HG03457 (cell line): ENCODE data around the gene LRRIQ1.

ENCODE experiments used
- ATAC-seq: cut with Tn5 transposase; IDR thresholded peaks from one replicate; pipeline ENCODE4 v1.9.1; 2021; ENCODE audit warnings: moderate number of reproducible peaks; ENCODE audit not compliant: unreplicated experiment

LRRIQ1 gene

DNA sequence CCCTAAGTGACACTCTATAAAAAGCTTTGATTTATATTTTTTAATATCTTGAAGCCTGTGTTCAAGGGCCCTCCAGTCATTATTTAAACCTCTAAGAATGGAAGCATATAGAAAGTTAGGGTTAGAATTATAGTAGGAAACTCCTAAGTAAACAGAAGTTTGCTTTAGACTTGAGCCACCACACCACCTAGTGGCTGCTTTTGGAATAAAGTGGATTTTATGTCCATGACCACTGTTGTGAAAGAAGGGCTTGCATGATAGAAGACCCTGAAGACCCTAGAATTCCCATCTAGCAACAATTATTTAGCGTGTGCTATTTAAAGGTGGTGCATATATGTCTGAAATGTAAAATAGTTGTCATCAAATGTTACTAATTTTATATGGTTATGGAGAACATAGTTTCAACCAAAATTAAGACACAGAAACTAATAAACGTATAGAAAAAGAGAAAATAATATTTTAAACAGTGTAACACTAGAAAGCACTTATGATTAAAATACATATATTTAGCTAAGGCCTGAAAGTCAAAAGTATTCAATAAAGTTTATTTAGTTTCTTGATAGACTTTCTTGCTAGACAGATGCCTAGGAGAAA lies 21.3 kb downstream of the LRRIQ1 start:
- no peak for ATAC-seq

DNA sequence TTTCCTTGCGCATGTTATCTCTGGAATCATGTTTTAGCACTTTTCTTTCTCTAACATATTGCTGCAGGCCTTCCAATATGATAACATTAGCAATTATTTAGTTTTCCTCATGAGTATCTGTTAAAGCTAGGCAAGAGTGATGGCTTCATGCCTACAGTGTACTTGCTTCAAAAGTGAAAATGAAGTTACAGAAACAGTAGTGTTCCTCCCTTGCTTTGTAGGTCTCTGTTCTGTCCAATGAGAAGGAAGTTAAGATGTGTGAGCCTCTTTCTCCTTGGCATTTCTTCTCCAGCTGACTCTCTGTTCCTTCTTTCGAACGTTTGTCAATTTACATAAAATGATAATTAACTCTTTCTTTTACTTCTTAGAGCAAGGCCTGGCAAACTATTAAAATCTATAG lies 22.2 kb downstream of the LRRIQ1 start:
- no peak for ATAC-seq

DNA sequence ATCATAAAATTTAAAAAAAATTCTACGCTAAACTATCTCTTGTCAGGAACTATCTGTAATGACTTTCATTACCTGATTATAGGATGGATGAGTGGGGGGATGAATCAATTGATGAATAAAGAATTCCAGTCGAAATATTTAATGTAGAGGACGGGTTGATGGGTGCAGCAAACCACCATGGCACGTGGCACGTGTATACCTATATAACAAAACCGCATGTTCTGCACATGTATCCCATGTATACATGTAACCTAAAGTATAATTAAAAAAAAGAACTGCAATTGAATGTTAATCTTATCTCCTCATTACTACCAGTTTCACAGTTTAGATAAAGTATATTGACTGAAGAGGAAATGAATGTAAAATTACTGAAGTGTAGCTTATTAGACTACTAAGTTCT lies 23.4 kb downstream of the LRRIQ1 start:
- ATAC-seq = no peak

DNA sequence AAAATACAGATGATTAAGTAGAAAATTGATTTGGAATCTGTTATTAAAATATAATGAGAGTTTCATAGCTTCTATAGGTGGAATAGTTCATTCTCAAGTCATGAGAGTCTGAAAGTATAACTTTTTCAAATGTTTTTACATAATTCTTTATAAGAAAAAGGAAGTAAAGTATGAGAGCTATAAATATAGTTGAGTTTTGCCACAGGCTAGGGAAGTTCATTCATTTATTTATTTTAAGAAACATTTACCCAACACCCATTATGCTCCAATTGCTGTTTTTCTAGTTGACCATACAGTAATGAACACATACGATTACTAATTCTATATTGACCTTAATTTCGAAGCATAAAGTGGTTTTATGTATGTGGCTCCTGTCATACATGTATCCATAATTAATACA lies 24.8 kb downstream of the LRRIQ1 start:
- ATAC-seq = no peak

DNA sequence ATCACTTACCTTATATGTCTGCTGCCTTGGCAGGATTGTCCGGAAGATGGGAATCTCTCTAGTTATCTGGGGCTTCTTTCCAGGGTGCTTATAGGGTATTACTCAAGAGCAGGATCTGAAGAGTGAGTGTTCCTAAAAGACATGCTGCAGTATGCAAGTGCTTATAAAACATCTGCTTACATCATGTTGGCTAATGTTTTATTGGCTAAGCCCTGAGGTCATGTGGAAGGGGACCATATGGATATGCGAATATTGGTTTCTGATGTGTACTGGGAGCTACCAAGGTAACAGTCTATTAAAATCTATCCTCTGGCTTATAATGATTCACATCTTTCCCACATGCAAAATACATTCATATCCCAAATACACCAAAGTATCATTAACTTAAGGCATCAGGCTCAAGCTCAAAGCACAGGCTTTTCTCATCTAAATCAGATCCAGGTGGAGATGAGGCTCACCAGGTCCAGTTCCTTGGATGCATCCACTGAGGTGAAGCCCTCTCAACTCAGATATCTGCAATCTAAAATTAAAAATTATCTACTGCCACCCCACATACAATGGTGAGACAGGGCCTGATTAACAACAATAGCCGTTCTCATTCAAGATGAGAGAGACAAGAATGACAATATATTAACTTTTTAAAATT lies 29.8 kb downstream of the LRRIQ1 start:
- ATAC-seq = no peak

DNA sequence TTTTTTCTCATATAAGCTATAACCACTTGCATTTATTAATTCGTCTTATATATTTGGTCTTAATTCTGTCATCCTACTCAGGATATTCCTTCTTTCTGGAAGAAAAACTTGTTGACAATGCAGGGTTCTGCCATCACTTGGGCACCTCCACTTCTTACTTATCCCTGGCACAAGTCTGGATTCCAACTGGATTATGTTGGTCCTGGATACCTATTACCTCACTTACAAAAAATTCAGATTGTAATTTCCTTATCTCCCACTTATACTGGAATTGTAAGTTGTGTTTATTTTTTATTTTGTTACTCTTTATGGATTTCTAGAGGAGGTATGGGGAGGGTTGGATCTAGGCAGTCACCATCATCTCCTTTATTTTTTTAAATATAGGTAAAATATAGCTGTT lies 36.7 kb downstream of the LRRIQ1 start:
- ATAC-seq = no peak

DNA sequence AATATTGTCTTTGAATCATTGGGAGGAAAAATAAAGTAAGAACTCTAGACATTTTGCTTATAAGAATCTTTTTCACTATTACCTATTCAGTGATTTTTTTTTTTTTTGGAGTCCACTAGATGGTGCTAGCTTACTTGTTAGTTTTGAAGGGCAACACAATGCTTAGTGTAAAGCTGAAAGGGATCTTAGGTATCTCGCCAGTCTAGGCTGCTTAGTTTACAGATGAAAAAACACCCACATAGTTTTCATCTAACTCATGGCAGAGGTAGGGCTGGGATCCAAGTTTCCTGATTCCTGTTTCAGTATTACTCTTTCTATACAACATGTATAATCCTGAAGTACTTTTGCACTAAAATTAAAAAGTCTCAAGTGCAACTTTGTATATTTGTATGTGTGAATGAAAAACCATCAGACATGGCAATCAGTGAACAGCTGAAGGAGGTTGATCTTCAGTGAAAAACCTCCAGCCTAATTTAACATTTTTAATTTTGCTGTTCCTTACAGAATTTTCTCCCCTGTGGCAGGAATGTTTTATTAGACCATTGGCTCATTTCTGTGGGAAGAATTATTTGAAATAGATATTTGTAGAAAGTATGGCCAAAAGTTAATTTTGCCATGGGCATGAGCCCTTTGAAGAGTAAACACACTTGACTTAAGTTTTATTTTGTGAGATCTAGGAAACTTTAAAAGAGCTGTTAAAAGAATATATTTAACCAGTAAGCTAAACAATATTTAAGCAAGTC lies 40.7 kb downstream of the LRRIQ1 start:
- peak; percentile 45 for ATAC-seq

DNA sequence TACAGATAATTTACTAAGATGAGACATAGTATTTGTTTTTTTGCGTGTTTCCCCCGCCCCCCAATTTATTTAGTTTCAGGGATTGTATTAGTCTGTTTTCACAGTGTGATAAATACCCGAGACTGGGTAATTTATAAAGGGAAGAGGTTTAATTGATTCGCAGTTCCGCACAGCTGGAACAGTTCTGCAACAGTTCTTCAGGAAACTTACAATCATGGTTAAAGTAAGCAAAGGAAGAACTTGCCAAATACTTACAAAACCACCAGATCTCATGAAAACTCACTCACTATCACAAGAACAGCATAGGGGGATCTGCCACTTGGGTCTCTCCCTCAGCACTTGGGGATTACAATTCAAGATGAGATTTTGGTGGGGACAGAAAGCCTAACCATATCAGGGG lies 48.9 kb downstream of the LRRIQ1 start:
- no peak for ATAC-seq

DNA sequence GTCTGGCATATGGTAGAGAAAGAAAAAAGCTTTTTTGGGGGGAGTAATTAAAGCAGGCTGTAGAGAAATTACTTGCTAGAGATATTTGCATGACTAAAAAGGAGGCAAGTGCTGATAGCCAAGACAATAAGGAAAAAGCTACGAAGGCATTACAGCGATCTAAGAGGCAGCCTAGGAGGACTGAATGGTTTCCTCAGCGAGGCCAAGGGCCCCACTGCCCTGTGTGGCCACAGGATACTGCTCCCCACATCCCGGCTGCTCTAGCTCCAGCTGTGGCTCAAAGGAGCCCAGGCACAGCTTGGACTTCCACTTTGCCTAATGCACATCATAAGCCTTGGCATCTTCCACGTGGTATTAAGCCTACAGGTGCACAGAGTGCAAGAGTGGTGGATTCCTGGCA lies 53.6 kb downstream of the LRRIQ1 start:
- ATAC-seq = no peak

DNA sequence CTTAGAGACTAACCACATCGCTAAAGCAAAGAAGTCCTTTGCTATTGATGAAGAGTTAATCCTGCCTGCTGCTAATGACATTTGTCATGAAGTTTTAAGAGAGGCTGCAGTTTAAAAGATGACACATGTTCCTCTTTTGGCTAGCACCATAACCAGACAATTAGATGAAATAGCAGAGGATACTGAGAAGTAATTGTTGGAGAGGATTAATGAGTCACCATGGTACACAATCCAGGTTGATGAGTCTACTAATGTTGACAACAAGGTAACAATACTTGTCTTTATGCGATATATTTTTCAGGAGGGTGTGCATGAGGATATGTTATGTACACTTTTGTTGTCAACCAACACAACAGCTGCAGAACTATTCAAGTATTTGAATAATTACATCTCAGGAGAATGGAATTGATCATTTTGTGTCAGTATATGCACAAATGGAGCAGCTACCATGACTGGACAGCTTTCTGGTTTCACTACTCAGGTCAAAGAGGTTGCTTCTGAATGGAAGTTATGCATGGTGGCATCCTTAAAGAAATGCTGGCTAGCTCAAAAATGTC lies 56.7 kb downstream of the LRRIQ1 start:
- no peak for ATAC-seq

DNA sequence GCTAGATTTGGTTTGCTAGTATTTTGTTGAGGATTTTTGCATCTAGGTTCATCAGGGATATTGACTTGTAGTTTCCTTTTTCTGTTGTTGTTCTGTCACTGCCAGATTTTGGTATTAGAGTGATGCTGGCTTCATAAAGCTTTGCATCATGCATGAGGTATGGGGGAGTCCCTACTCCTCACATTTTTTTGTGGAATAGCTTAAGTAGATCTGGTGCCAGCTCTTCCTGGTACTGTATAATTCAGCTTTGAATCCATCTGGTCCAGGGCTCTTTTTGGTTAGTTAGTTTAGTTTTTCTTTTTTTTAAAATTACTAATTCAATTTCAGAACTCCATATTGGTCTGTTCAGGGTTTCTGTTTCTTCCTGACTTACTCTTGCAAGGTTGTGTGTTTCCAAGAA lies 59.4 kb downstream of the LRRIQ1 start:
- no peak for ATAC-seq

DNA sequence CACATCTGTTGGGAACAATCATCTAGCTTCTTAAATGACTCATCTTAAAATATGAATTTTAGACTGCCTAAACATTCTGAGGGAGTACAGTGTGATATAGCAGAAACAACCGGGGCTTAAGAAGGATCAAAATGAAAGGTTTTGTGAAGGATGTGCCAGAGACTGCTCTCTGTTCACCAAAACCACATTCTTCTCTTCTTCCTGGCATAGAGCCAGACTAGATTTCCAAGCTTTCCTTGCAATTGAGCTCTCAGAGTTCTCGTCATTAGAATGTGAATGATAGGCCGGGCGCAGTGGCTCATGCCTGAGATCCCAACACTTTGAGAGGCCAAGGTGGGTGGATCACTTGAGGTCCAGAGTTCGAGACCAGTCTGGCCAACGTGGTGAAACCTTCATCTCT lies 94.5 kb downstream of the LRRIQ1 start:
- no peak for ATAC-seq

DNA sequence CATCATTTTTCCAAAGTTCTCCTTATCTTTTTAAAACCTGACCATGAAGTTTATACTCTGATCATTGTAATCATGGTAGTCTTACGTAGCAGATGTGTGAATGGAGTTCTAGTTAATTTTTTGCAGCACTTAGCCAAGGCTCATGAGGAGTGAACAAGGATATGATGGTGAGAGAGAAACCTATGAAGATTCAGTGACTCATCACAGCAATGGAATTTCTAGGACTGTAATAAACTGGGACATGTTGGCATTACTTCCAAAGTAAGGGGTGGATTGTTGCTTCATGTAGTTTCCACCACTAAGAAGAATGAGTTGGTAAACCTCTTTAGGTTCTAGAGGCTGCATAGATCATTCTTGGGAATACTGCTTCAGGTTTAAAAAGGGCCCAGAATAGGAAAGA lies 102.7 kb downstream of the LRRIQ1 start:
- ATAC-seq = no peak

DNA sequence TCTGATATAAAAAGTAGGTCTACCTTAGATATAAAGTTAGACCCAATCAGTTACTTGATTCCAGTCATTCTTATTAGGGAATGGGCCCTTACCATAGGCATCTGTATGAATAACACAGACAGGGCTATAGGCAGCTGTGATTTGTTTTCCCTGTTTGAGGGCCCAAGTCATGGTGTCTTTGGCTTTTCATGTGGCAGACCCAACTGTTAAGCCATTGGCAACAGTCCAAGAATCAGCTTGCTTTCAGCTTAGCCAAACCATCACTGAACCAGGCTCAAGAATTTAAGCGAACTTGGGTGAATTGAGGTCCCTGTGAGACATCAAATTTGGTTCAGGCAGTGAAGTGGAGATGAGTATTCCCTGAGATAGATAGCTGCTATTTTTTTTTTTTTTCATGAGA lies 111.2 kb downstream of the LRRIQ1 start:
- no peak for ATAC-seq

DNA sequence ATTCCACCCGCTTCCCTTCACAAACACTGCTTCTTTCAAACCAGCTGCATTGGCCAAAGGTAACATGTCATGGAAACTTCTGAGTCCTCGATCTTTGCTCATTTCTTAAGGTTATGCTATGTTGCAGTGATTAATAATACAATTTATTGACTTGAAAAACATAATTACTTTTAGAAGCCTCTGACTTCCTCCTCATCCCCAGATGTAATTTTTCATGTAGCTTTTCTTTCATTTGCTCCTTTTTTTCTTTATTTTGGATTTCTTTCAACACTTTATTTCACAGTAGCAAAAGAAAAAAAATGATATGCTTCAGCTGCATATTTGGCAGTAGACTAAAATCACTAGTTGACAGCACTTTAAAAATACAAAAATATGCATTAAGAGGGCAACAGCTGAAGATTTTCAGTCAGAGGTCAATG lies 116.2 kb downstream of the LRRIQ1 start:
- no peak for ATAC-seq

DNA sequence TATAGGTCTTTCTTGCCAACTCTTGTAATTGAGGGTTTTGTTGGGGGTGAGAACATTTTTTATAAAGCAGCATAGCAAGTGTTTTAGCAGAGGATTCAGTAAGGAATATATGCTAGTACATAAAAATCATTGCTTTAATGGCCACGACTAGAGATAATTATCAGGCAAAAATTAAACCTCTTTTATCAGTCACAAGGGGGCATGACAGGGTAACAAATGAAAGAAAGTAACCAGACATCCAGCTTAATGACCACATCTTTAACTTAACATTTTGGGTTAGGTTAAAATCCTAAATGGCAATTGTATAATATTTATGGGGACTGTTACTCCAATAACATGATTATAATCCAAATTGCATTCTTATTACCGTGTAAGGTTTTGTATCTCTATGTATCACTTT lies 119.6 kb downstream of the LRRIQ1 start:
- no peak for ATAC-seq

DNA sequence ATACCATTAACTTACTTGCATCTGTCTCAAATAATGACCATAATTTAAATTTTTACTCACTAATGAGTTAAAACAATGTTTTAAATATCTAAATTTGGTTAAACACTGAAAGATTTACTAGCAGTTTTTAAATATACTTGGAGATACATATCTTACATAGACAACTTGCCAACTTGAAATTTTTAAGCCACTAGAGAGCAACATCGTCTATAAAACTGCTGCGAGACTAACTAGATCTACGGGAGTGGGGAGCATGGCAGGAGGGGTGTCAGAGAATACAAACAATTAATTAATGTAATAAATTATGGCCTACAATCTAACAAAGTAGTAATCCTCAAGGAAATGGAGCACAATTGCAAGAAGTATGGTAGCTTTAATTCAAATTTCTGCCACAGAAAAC lies 120.4 kb downstream of the LRRIQ1 start:
- ATAC-seq = no peak

DNA sequence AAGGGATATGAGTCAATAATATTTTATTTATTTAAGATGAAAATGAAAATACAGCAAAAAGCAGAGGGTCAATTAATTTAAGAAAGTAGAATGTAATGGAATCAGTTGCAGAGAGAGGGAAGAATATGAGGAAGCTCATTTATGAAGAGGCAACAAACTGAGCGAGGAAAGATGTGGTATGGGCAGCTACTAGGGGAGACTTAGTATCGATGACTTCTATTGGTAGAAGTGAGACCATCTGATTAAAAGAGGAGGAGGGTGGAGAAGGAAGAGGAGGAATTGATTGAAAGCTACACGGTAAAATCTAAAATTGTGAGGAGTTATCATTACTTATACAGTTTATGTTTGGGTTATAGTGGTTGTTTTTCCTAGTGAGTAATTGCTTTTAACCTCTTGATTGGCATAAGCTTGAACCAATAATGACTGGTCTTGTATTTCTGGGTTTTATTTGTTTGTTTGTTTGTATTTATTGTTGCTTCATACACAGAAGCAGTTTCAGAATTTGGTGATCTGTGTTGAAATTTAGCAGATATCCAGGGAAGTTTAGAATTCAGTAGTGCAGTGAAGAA lies 121.0 kb downstream of the LRRIQ1 start:
- ATAC-seq = no peak

DNA sequence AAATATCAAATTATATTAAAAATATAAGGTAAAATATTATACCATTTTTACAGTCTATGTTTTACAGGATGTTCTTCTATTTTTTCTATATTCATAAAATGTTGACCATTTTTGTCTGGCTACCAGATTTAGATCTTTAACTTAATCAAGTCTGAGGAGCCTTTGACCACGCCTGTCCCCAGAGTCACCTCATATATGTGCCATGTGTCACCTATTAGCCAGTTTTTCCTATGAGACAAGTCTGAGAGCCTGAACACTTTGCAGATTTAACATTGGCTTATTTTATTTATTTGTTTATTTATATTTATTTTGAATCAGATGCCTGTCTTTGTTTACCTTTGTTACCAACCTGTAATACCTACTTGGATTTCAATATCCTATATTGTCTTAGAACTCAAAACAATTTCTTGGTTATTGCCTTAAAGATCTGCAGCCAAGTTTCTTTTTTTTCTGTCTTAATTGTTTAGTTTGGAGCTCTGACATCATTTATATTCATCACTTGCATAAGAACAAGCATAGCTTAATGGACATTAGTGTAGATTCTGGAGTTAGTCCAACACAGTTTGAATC lies 127.7 kb downstream of the LRRIQ1 start:
- no peak for ATAC-seq

DNA sequence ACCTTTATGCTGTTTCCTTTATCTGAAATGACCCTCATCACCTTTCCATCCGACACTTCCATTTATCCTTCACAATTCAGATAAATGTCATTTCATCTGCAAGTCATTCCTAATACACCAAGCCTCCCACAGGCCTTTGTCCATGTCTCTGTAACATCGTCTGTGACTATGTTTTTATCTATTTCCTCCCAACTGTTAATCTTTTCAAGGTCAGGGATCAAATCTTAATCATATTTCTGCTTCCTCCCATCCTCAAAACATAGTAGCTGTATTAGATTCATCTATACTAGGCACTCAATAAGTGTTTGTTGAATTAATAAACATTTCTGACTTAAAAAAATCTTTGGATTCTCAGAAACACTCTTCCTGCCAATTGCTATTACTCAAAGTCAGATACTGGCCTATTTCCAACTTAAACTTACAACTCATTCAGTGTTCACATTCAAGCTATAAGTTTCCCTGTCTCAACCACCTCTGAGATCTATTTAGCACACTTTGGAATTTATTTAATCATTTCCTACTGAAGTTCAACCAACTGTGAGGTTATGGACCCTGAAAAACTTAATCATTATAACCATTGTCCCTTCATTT lies 143.6 kb downstream of the LRRIQ1 start:
- no peak for ATAC-seq

DNA sequence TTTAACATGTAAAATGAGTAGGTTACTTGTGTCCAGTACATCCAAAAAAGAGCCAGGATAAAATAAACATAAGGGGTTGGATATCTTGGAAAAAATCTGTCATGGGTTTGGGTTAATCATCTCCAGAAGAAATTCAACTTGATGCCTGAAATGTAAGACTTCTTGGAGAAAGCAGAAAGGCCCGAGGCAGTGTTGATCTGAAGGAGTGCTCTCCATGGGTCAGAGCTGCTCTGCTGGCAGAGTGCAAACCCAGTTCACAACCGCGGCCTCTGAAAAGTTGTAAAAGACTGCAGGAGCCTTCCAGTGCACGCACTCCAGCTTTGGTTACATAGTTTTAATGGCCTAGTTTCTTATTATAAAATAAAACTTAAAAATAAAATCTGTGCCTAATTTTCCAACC lies 146.5 kb downstream of the LRRIQ1 start:
- ATAC-seq = no peak
